AG04449 (cell line): ENCODE data around the gene SPATA21.
"Not testable (repeated sequence)": the region's sequence is repeated elsewhere in the genome, so short reads cannot be mapped to it uniquely, and the experiment has no call there.

Experiments used
- CTCF ChIA-PET: fragments of 350-600 bp; formaldehyde crosslinking; extraction: SDS; loops from one replicate; lab custom pipeline; 2021; ENCODE audit warnings: antibody characterized with exemption; lab: Yijun Ruan, JAX
- POLR2A ChIA-PET: fragments of 400-600, 350-600 bp; formaldehyde crosslinking; extraction: SDS; loops from one replicate; lab custom pipeline; 2020; ENCODE audit warnings: antibody characterized with exemption, inconsistent platforms; lab: Yijun Ruan, JAX
- DNase-seq: peaks from one replicate; pipeline ENCODE4 v3.0.0-alpha.2; 2010; ENCODE audit warnings: low read depth, low spot score
- H3K4me3 ChIP-seq: 2 replicates; pipeline ENCODE4 v1.5.1; 2011; ENCODE audit warnings: low read depth, mild to moderate bottlenecking, control low read depth, low read length
- TF ChIP-seq, protein P1 (sequence below): IDR thresholded peaks from one replicate; pipeline ENCODE4 v1.5.1; 2011; ENCODE audit warnings: mild to moderate bottlenecking, moderate library complexity, low read length, control low read depth, inconsistent platforms; ENCODE audit not compliant: insufficient read depth; ENCODE audit errors: missing control alignments

The SPATA21 gene

DNA sequence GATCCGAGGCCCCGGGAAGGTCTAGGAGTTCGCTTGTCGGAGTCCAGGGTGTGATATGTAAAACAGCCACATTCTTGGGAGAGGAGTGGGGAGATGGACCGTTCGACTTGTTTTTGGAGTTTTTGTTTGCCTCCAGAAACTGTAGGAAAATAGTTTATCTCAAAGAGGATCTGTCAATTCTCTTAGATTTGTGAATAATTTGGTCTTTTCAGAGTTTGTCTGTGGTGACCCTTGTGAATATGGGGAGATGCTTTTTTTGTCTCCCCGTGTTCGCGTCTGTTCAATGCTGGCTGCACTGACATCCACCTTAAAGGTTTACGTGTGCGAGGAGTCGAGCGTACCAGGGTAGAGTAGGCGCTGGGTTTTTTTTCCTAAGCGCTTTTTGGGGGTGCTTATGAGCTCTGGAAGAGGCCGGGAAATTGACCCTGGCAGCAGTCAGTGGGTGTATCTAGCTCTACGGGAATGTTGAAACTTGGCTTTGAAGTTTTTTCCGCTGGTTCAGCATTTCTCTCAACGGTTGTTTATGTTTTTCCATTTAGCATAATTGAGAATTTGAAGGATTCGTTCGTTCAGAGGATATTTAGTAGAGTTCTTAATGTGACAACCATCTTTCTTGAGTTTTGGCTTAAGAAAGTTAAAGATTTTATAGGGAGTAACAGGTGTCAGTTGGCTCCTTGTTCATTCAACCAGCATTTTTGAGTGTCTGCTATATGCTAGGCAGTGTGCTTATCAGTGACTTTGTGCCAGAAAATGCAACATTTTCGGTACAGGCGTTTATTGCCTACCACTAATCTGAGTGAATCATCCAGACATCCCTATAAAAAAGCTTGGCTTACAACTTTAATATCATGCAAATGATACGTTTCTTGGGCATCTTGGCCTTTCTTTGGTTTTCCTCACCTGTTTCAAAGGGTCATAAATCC lies 69.0 kb downstream of the SPATA21 start:
- DNase-seq, result peak; percentile 21
- peak overlapping the region; percentile 87 for H3K4me3 ChIP-seq
- CTCF ChIA-PET, result no interaction called here
- TF ChIP-seq, protein P1, sequence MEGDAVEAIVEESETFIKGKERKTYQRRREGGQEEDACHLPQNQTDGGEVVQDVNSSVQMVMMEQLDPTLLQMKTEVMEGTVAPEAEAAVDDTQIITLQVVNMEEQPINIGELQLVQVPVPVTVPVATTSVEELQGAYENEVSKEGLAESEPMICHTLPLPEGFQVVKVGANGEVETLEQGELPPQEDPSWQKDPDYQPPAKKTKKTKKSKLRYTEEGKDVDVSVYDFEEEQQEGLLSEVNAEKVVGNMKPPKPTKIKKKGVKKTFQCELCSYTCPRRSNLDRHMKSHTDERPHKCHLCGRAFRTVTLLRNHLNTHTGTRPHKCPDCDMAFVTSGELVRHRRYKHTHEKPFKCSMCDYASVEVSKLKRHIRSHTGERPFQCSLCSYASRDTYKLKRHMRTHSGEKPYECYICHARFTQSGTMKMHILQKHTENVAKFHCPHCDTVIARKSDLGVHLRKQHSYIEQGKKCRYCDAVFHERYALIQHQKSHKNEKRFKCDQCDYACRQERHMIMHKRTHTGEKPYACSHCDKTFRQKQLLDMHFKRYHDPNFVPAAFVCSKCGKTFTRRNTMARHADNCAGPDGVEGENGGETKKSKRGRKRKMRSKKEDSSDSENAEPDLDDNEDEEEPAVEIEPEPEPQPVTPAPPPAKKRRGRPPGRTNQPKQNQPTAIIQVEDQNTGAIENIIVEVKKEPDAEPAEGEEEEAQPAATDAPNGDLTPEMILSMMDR, result no peak
- POLR2A ChIA-PET, result interaction anchor here (1.0 kb wide), 1 partner anchor 16 kb away, joined by 5 read pairs; the partner anchor contains the start of gene FBXO42

GRCh38 chr1:16367258-16367967 lies 69.8 kb downstream of the SPATA21 start:
- TF ChIP-seq, protein P1, result no peak
- H3K4me3 ChIP-seq, result peak overlapping the region; percentile 87
- peak; percentile 23 for DNase-seq
- ChIA-PET POLR2A (interaction anchor here (1.0 kb wide), 1 partner anchor 15 kb away, joined by 5 read pairs; the partner anchor contains the start of gene FBXO42), CTCF (interaction anchor here (1.1 kb wide), 1 partner anchor 122 kb away, joined by 3 read pairs; no protein-coding TSS in a partner anchor)

DNA sequence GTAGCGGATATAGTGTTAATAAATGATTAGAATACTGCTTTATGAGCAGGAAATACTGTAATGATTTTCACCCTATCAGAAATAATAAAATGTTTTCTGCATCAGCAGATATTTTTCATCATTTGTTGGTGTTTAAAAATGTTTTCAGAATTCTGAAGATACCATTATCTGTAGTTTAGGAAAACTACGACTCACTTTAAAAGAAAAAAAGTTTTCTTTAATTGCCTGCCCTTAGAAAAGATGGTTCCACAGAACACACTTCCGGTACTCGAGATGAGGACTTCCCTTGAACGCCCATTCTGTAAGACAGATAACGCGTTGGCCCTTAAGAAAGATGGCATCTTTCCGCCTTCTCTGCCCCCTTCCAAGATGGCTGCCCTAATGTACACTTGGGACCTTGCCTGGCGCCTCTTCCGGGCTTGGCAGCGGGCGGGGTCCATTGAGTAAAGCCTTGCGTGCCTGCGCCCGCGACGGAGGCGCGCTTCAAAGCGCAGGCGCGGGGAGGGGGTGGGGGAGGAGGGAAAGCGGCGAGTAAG lies 70.4 kb downstream of the SPATA21 start, which contains the start of gene SZRD1:
Gene SZRD1, plus strand, starts transcription at position 521 of the 536 bp plus-strand sequence. CDS start 16 bp downstream, outside the sequence.
- CTCF ChIA-PET, result interaction anchor here (1.1 to 7.4 kb wide), 4 partner anchors 13 to 286 kb away, joined by 3 to 119 read pairs (median 50); partner anchors contain the start of gene FBXO42
- TF ChIP-seq, protein P1, result no peak
- POLR2A ChIA-PET, result no interaction called here
- H3K4me3 ChIP-seq, result peak within 1 kb of the TSS; percentile 87
- peak; percentile 98 for DNase-seq

GRCh38 chr1:16365146-16365498 lies 72.1 kb downstream of the SPATA21 start:
- CTCF ChIA-PET, result interaction anchor here (0.9 to 7.4 kb wide), 11 partner anchors 10 to 356 kb away, joined by 3 to 119 read pairs (median 9); partner anchors contain the start of genes FAM131C, FBXO42 and NECAP2
- H3K4me3 ChIP-seq, POLR2A ChIA-PET: not testable (repeated sequence)
- peak; percentile 21 for DNase-seq

DNA sequence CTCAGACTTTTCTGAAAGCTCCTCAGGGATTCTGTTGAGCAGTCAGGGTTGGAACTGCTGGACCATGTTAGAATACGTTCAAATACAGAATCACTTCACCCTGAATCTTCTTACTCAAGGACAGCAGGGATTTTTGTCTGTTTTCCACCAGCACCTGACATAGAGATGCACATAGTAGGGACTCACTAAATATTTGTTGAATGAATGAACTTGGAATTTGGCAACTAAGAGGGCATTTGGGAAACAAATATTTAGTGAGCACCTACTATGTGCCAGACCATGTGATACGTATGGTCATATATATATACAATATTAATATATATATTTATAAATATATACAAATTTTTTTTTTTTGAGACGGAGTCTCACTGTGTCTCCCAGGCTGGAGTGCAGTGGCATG lies 80.4 kb downstream of the SPATA21 start:
- ChIA-PET CTCF (no interaction called here), POLR2A (no interaction called here)
- TF ChIP-seq, protein P1, result no peak
- DNase-seq, result no peak
- no peak overlapping the region for H3K4me3 ChIP-seq

GRCh38 chr1:16354619-16355018 lies 82.6 kb downstream of the SPATA21 start:
- ChIA-PET POLR2A (no interaction called here), CTCF (interaction anchor here (0.9 to 5.6 kb wide), 6 partner anchors 9 to 276 kb away, joined by 3 to 119 read pairs (median 4); partner anchors contain the start of gene NECAP2)
- TF ChIP-seq, protein P1, result no peak
- DNase-seq, result no peak
- no peak overlapping the region for H3K4me3 ChIP-seq
